K562 treated with DMSO at 1 percent for 24 hours (cell line): ENCODE data around the gene RD3L. TPM values are rescaled to one million over a fixed set of nuclear protein-coding genes. Genes with fewer than 3 reads are reported as not detected.

Experiments used
- total RNA-seq: library from RNA; unstranded; fragments of 300-600 nt; gene quantifications from 2 replicates; pipeline ENCODE4 v1.2.3, GENCODE V29; 2022; ENCODE audit warnings: low read depth; ENCODE audit not compliant: insufficient read depth

The RD3L gene
- total RNA-seq: not detected in 2 replicates

GRCh38 chr14:103941973-103942736 is at the start of gene RD3L:
TSS of gene RD3L (minus strand) at chr14:103942529. CDS start at chr14:103941695, 834 bp downstream.

GRCh38 chr14:103928011-103928890 is 14.1 kb downstream of the RD3L start, which contains the start of gene TDRD9:
TSS of gene TDRD9 (plus strand) at chr14:103928456. CDS start at chr14:103928510, 54 bp downstream.

Other genes starting within 250 kb of the RD3L start
- 31.3 and 35.0 TPM in 2 replicates for gene XRCC3, start 227.1 kb downstream of the RD3L start, total RNA-seq
- gene ZFYVE21, start 226.7 kb downstream of the RD3L start, total RNA-seq: 18.9 and 19.4 TPM in 2 replicates
- gene PPP1R13B, start 95.0 kb downstream of the RD3L start, total RNA-seq: 2.3 and 2.4 TPM in 2 replicates
- 0.22 TPM in 1 of 2 replicates, not detected in the other for gene TDRD9, start 14.1 kb downstream of the RD3L start, total RNA-seq
- not detected in 2 replicates for gene ASPG, start 143.2 kb upstream of the RD3L start, total RNA-seq
- 0.08 TPM in 1 of 2 replicates, not detected in the other for gene KIF26A, start 196.1 kb upstream of the RD3L start, total RNA-seq